Fibroblast of lung (primary cell): ENCODE results near the gene DCAF11.

Source experiments
- EZH2 ChIP-seq: IDR thresholded peaks from 2 replicates; pipeline ENCODE4 v1.5.1; 2012; ENCODE audit warnings: low read length, control low read depth, mild to moderate bottlenecking; ENCODE audit errors: missing control alignments
- TF ChIP-seq, protein P1 (sequence below), 2 donors: IDR thresholded peaks in 1 of 2; conservative IDR thresholded peaks in 1 of 2; 1 replicate in 1 of 2; 2 replicates in 1 of 2; pipeline ENCODE4 v1.5.1; 2011 to 2012; ENCODE audit warnings: low read length in 2 of 2, control low read depth in 1 of 2, inconsistent platforms in 1 of 2, low read depth in 1 of 2, mild to moderate bottlenecking in 1 of 2

DNA sequence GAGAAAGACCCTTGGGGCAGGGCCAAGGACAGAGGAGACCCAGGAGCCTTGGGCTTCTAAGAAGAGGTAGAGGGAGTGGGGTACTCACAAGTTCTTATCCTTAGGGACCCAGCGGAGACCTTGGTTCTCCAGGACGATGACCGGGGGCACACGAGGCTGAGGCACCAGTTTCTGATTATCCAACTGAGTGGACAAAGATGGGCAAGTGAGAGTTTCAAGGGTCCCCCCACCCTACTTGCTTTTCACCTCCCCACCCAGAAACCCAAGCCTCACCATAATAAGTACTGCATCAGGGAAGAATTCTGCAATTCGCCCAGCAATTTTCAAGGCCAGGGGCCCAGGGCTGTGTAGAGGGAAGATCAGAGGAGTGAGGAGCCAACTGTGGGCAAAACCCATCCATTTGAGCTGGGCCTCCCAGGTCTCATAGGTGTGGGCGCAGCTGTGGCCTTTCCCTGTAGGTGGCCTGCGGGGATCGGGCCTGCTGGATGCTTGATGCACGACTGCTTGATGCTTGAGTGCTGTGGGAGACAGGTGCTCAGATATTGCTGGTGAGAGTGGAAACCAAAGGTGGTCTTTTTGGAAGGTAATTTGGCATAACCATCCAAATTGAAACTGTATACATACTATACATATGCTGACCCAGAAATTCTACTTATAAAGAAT, 24.8 kb downstream of the DCAF11 start:
- TF ChIP-seq, protein P1, sequence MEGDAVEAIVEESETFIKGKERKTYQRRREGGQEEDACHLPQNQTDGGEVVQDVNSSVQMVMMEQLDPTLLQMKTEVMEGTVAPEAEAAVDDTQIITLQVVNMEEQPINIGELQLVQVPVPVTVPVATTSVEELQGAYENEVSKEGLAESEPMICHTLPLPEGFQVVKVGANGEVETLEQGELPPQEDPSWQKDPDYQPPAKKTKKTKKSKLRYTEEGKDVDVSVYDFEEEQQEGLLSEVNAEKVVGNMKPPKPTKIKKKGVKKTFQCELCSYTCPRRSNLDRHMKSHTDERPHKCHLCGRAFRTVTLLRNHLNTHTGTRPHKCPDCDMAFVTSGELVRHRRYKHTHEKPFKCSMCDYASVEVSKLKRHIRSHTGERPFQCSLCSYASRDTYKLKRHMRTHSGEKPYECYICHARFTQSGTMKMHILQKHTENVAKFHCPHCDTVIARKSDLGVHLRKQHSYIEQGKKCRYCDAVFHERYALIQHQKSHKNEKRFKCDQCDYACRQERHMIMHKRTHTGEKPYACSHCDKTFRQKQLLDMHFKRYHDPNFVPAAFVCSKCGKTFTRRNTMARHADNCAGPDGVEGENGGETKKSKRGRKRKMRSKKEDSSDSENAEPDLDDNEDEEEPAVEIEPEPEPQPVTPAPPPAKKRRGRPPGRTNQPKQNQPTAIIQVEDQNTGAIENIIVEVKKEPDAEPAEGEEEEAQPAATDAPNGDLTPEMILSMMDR (conservative IDR thresholded peaks at IDR 0.05 in 1 of 2, IDR thresholded peaks at IDR 0.05 in 1 of 2; ENCODE audit: low read depth in 1 of 2, low read length in 2 of 2): no peak
- no peak for TF ChIP-seq EZH2
